HG03558 (cell line): Measurements from ENCODE around the gene WWP2.
"Not testable (repeated sequence)": the region's sequence is repeated elsewhere in the genome, so short reads cannot be mapped to it uniquely, and the experiment has no call there.

Experiments
- ATAC-seq: cut with Tn5 transposase; IDR thresholded peaks from one replicate; pipeline ENCODE4 v1.9.1; 2021; ENCODE audit warnings: moderate number of reproducible peaks; ENCODE audit not compliant: unreplicated experiment; ENCODE audit errors: extremely low read depth

The WWP2 gene

GRCh38 chr16:69745232-69745612 lies 16.9 kb upstream of the WWP2 start:
- no peak for ATAC-seq

GRCh38 chr16:69745959-69746358 lies 16.2 kb upstream of the WWP2 start:
- ATAC-seq, result no peak

GRCh38 chr16:69747115-69747514 lies 15.0 kb upstream of the WWP2 start:
- ATAC-seq, result no peak

GRCh38 chr16:69748694-69749345 lies 13.3 kb upstream of the WWP2 start:
- no peak for ATAC-seq

GRCh38 chr16:69754143-69754468 lies 8.0 kb upstream of the WWP2 start:
- ATAC-seq, result no peak

GRCh38 chr16:69754469-69755310 lies 7.4 kb upstream of the WWP2 start, which contains the start of gene NOB1:
NOB1 (minus strand) TSS chr16:69754926; CDS start chr16:69754910, 16 bp downstream.
- ATAC-seq, result peak; percentile 89

GRCh38 chr16:69756705-69757104 lies 5.4 kb upstream of the WWP2 start:
- ATAC-seq, result no peak

- ATAC-seq, result not testable (repeated sequence)
Measured at GRCh38 chr16:69757375-69757774, 4.8 kb upstream of the WWP2 start.

GRCh38 chr16:69762814-69763598 lies 874 bp downstream of the WWP2 start:
- no peak for ATAC-seq

GRCh38 chr16:69763599-69763942 lies 1.4 kb downstream of the WWP2 start:
- ATAC-seq, result no peak

- no peak for ATAC-seq
Measured at GRCh38 chr16:69767459-69768229, 5.5 kb downstream of the WWP2 start.

- no peak for ATAC-seq
Measured at GRCh38 chr16:69768666-69769065, 6.5 kb downstream of the WWP2 start.

- no peak for ATAC-seq
Measured at GRCh38 chr16:69769404-69769803, 7.3 kb downstream of the WWP2 start.

GRCh38 chr16:69771651-69771967 lies 9.5 kb downstream of the WWP2 start:
- ATAC-seq, result no peak

GRCh38 chr16:69773260-69773947 lies 11.3 kb downstream of the WWP2 start:
- ATAC-seq, result no peak

- no peak for ATAC-seq
Measured at GRCh38 chr16:69775563-69775962, 13.4 kb downstream of the WWP2 start.

- ATAC-seq, result no peak
Measured at GRCh38 chr16:69779724-69780123, 17.6 kb downstream of the WWP2 start.

GRCh38 chr16:69781118-69781517 lies 19.0 kb downstream of the WWP2 start:
- ATAC-seq, result no peak

GRCh38 chr16:69784586-69784985 lies 22.5 kb downstream of the WWP2 start:
- no peak for ATAC-seq

- ATAC-seq, result no peak
Measured at GRCh38 chr16:69787883-69788282, 25.8 kb downstream of the WWP2 start.
